ENCODE data around the gene ATP6V0E1.

GRCh38 chr5:173011566-173011965 is 28.0 kb downstream of the ATP6V0E1 start:
- TF ChIP-seq CTCF (IDR thresholded peaks at IDR 0.05; ENCODE audit: low read length) (no peak), EZH2phosphoT487 (IDR thresholded peaks at IDR 0.05; ENCODE audit: low read length) (no peak), EZH2 (optimal IDR thresholded peaks at IDR 0.05; ENCODE audit: low read depth, low read length) (no peak)
